ENCODE data around the gene CHL1.

Gene CHL1

DNA sequence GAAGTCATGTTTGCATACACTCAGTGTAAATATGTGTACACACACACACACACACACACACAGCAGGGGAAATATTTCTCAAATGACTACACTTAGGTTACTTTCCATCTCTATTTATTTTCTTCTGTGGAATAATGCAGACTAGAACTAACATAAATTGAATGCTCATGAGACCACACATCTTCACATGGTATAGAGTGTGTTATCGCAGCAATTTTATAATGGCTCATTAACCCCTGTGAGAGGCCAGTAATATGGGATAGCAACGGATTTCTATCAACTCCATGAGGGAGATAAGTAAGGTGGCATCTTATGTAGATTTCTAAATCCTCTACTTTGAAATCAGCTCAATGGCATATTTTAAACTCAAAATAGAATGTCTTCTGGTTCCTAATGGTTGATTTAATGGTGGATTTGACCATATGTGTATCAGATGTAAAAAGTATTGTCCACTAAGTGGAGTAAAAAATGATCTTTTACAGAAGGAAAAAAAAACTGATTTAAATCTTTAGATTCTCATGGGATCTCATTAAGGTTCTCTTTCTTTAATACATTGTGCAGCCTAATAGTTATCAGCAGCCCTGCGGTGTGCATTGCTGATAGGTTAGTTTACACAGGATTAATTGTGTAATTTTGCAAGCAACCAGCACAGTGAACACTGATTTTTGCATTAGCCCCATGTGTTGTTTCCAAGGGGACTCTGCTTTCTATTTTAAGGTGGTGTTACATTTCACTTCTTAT is 32.0 kb downstream of the CHL1 start:
- no peak for DNase-seq

DNA sequence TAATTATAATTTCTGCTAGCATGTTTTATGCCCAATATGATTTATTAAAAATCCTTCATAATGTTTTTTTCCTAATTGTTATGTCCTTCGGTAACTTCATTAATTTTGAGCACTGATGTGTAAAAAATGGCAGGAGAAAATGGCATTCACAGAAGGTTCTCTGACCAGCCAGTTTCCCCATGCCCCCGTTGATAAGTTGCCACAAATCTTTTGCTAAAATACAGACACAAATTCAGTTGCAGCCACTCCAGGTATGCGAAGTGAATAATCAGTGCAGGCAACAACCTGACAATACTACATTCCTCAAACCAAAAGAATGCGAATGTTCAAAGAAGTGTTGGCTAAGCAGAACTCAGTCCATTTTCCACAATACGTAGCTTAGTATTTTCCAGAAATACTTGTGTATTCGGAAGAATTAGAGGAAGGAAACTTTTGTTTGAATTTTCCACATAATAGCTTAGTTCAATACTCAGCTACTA is 32.7 kb downstream of the CHL1 start:
- DNase-seq: no peak

DNA sequence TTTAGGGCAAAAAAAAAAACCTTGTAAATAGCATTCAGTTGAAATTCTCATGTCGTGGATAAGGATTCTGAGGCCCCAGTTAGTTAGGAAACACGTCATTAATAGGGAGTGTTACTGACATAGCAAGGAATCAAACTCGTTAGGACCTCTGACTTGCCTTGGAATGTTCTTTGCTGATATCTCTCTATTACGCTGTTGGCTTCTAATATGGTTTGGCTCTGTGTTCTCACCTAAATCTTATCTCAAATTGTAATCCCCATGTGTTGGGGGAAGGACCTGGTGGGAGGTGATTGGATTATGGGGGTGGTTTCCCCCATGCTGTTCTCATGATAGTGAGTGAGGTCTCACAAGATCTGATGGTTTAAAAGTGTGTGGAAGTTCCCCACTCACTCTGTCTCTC is 40.3 kb downstream of the CHL1 start:
- no peak for DNase-seq

DNA sequence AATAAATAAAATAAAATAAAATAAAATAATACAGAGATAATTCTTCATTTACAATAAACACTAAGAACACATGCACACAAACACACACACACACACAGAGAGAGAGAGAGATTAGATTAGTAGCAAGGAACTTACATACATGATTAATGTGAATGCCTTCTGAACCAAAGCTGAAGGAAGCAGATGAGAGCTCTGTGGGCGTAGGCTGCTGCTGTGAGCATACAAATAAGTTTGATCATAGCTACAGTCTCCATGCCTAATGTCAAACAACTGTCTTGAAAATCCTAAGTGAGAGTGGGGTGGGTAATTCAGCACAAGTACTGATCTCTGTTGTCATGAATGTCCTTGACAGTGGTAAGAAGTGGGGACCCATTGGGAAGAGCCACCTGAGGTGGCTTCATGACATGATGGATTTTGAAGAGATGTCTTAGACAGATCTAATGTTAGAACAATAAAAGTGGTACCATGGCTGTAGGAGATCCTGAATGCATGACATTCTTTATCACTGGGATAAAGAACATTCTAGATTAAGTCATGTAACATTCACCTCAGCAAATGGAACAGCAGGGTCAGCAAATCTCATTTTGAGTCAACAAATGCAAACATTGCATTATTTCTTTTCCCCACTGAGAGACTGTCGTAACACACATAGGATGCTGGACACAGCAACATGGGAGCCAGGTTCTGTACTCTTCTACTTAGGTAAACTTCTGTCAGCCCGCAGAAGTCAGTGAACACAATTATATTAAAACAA is 46.2 kb downstream of the CHL1 start:
- no peak for DNase-seq

DNA sequence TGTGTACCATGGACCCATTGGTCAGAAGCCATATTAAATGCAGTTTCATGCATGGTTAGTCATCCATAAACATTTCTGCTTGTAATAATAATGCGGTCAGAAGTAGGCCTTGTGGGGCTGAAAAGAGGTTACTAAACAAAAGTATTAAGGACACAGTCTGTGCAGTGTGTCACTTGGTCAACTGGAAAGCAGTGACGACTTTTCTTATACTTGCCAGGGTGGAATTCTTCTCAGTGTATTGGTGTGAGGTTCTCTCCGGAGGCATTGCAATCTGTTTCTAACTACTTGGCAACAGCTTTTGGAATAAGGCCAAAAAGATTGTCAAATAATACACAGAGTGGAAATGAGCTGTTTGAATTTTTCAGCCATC is 46.8 kb downstream of the CHL1 start:
- DNase-seq: no peak

DNA sequence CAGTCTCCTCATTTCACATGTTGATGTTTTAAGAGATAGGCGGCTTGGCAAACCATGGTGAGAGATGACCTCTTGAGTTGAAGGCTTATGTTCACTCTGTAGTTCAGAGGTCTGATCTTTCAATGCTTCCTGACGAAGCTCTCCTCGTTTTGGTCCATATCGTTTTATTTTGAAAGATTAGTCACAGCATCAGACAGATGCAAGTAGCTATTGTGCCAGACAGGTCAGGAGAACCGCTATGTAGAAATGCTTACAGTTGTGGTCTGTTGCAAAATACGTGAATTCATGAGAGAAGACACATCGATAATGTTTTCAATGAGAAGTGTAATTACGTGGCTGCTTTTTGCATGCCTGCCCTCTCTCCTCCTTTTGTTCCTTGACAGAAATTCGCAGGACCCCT is 47.5 kb downstream of the CHL1 start:
- DNase-seq: no peak

DNA sequence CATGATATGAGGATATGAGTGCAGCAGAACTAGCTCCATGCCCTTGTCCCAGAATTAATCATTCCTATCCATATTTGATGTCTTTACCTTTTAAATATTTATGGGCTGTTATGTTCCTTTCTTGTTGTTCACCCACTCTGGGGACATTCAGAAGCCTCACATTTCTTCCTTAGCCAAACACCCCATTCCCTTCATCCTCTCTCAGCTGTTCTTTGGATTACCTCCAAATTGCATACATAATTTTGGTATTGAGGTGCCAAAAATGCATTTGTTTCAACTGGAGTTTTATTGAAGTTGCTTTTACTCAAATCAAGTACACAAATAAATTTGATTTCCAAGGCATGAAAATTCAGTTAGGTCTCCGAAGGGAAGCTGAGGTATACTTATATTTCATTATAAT is 51.4 kb downstream of the CHL1 start:
- no peak for DNase-seq

DNA sequence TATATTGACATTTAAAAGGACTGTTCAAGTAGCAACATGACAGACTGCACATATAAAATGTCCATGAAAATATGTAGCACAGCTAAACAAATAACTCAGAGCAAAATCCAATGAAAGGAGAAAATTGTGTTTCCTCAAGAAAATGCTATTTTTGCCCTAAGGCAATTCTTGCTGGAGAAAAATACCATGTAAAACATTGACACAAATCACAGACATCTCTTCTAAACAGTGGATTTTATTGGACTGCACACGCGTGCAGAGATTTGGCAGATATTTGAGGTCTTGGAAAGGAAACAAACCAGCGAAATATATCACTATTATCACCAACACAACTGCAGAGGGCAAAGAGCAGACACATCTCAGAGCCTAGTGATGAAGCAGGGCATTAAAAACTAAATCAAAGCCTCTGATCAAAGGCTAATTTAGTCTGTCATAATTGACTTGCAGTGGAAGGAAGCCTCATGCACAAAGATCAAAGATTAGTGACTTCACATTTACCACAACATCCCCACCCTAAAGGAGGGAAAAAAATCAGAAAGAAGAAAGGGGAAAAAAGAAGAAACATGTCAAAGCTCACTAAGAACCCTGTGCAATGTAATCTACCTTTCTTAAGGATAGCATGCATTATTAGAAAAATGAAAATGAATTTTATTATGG is 52.4 kb downstream of the CHL1 start:
- DNase-seq: no peak

DNA sequence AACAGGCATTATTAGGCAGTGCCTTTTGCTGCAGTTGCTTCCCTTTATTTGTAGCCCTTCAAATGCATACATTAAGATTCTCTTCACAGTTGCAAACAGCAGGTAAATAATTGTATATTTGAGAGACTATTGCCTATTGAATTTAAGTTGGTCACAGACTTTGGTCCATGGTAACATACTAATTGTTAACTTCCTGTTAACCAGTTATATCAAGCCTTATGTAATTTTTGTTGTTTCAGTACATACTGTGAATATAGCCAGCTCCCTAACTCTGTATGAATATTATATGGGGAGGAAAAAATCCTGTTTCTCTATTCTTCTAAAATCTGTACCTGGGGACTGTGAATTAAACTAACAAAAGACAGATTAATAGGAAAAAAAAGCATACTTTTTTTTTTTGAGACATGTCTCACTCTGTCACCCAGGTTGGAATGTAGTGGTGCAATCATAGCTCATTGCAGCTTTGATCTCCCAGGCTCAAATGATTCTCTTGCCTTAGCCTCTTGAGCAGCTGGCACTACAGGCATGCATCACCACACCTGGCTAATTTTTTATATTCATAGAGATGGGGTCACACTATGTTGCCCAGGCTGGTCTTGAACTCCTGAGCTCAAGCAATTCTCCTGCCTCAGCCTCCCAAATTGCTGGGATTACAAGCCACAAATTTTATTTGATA is 53.2 kb downstream of the CHL1 start:
- no peak for DNase-seq

DNA sequence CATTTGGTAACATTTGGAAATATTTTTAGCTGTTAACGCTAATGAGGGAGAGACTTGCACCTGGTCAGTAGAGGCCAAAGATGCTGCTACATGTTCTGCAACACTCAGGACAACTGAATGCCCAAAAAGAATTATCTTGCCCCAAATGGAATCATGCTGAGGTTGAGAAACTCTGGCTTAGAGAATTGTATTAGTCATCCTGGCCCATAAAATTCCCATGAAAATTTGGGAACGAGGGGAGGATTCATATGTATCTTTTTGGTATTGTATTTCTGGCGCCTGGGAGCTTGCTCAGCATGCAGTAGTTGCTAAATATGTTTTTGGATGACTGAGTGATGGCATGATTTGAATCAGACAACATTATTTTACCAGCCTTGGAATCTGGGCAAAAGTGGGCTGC is 59.9 kb downstream of the CHL1 start:
- DNase-seq: no peak

DNA sequence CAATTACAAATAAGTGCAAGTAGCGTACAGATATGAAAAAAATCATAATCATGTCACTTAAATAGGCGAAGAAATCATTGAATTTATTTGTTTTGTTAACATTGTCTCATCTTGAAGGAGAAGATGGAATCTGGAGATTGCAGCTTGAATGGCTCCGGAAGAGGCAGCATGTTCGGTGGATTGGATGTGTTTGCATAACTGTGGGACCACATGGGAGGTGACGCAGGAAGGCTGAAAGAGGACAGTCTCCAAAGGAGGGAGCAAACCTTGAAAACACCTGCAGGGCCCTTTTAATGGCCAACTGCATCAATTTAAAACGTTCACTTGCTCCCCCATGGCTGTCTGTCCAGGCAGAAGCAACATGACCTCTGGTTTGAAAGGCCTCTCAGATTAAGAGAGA is 61.3 kb downstream of the CHL1 start:
- no peak for DNase-seq

DNA sequence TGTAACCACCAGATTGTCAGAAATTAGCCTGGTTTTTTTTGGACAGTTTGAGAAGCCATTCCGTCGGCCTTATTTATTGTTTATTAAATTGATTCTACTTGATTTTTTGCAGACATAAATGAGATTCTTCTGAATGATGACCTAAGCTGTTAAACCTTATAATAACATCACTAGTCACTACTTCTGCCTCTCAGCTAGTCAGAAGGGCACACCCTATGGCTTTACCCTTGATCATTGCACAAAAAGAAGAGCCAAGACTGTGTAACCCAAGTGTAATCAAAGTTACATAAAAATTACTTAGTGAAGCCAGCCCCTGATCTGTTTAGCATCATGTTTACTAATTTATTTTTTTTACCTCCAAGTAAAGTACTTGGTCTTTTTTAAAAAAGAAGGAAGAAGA is 64.3 kb downstream of the CHL1 start:
- DNase-seq: no peak

DNA sequence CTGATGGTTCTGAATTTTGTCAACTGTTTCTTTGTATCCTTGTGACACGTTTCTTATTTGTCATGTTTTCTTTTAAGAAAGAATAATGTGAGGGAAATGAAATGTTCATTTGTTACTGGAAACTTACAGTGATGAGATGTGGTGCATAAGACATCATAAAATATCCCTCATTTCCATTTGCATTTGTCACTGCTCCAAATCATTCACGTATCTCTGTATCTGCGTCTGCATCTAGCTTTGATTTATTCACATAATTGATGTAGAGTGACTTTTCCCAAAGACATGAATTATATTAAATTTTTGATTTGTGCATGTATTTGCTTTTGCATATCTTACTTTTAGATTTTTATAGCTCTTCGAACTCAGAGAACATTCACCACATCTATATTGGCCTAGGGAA is 66.8 kb downstream of the CHL1 start:
- no peak for DNase-seq

DNA sequence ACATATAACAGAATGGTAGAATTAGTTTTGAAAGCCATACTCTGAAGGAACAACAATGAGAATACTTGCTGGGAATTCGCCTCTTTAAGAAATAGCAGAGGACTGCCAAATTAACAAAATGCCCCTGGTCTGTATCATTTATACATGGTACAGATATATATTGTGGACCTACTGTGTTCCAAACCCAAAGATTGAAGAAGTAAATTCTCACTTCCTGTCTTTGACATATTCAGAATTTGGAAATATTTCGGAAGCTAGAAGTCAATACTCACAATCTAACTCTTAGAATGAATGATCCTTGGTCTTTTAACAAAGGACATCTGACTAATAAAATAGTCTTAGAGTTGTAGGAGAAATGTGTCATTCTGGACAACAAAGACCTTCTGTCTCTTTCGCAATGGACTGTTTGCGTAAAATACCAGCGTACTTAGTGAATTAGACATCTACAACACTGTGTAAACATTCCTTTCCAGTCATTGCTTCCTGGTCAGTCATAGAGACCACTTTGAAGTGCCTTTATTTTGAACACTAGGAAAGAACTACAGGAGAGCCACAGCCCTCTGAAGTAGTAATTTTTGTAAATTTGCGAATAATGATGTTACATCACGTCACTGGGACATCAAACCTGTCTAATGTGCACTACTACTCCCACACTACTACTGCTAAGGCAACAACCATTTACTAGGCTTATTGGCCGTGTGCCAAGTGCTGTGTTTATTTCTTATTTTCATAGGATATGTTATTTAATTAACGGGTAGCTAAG is 68.0 kb downstream of the CHL1 start:
- no peak for DNase-seq

DNA sequence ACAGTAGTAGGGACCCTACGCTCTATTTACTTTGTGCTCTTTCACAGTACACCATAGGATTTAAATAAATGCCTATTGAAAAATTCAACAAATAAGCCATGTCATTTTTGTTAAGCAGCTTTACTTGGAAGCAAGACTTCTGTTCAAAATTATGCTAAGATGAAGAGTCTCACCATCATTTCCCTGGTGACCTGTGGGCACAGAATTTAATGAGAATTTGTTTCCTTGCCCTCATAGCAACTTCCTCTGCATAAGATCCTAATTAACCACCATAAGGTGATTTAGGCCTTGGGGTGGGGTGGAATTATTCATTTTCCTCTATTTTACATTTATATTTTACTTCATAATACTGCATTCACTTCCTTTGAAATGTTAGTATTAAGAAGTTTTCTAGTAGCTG is 70.5 kb downstream of the CHL1 start:
- DNase-seq: no peak

DNA sequence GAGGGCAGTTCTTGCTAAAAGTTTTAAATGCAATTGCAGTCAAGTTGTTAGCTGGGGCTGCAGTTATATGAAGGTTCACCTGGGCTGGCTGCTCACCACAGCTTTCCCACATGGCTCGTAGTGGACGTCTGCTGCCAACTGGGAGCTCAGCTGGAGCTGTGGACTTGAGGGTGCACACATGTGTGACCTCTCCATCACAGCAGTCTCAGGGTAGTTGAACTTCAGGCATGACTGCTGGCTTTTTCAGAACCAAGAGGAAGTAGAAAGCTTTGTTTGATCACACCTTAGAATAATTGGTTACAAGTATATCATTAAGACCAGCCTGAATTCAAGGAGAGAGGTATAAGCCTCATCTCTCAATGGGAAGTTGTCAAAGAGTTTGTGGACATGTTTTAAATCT is 74.1 kb downstream of the CHL1 start:
- no peak for DNase-seq

DNA sequence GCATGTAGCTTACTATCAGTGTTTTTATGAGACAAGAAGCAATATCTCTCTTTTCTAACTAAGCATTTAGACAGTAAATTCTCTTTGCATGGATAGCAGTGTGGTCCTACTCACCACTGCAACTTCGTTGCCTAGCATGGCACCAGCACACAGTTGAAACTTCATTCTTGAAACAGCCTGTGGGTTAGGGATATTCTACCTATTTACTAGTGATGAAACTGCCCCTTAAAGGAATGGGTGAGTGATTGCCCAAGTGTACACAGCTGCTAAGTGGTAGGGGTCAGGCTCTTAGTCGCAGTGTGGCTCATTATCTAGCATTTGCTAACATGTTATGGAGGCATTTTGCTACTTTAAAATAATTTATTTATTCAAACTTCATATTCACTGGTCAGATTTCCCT is 78.4 kb downstream of the CHL1 start:
- no peak for DNase-seq

DNA sequence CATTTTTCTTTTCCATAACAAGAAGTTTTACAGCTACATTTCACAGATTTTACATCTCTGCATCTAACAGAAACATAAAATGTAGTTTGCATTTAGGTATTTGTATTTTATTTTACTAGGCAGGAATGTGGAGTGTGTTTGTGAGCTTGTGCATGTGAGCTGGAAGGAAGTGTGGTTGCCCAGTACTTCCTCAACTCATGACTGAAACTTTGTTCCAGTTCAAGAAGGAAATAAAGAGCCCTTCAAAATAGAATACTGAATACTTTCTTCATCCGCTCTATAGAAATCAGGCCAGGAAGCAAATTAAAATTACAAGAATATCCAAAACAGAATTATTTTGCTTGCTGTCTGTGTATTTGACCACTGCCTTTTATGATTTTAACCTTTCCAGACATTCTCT is 81.3 kb downstream of the CHL1 start:
- DNase-seq: no peak

DNA sequence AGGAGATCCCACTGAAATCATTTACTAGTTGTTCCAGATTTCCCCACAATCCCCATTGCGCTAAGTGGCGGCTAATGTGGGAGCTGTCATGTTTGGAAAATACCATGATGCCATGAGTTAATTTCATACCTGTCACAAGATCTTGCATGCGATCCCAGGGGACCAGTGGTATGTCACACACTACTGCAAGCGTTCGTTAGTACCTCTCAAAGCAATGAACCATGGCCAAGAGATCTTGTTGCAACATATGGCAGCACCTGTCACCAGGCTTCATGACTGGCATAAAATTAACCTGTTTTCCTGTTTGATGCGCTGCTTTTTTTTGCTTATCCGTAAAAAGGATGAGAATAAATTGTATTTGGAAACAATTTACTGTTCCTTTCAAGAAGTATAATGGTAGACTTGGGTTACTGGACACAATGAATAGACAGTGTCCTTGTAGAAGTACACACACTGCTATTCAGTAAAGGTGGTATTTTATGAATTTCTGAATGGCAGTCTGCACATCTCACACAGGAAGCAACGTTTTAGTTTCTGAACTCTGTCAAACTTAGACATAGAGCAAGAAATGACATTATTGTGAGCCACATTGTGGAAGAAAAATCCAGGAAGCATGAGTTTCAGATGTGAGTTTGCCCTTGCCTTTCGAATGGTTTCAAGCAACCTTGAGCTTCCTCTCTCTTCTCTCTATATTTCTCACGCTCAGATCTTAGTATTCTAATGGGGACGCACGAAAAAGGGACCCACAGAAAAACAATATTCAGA is 81.9 kb downstream of the CHL1 start:
- no peak for DNase-seq

DNA sequence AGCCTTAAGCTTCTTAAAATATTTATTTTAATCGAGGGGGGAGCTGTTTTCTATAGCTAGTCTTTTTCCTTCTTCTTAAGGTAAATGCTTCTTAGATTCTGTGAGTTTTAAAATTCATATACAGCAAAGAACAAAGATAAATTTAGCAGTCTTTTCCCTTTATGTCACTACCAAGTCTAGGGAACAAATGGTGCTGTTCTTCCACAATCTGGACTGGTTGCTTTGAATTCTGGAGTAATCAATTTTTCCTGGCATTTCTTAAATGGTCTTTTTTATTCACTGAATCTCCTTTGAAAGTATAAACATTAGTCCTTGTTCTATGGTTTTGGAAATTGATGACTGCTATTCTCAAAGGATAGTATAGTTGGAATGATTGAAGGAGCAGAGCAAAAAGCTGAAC is 82.8 kb downstream of the CHL1 start:
- no peak for DNase-seq

DNA sequence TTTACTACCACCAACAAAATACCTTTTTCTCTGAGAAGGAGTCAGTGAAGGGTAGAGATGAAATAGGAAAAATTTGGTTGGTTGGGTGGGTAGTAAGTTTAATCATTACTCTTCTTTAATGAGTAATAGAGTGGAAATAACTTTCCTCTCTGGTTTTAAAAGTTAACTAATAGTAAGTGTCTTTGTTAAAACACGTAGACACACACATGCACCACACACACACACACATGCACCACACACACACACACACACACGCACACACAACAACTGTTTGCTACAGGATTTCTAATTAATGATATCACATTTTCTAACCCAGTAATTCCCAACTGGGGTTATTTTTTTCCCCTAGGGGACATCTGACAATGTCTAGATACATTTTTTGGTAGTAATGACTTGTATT is 84.1 kb downstream of the CHL1 start:
- no peak for DNase-seq

DNA sequence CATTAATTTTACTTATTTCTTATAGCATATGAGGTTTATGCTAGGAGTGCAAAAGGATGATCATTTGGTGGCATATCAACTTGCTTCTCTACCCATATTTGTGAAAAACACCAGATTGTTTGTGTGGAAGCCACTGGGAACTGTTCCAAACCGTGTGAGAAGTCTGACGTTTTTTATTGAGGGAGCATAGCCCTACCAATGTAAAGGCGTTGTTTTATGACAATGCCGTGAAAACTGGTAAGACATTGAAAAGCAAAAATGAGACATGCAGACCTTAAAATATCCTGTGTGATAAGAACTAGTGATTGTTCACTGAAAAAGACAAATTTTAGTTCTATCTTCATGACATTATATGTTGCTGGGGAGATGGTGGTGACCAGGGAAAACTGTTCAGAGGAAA is 87.8 kb downstream of the CHL1 start:
- no peak for DNase-seq
